Stimulated activated CD4-positive, alpha-beta T cell treated with anti-CD3 and anti-CD28 coated beads, Interleukin-15, amount 100 ng/mL, for 24 hours (primary cell): ENCODE data around the gene OPN5.

Experiments
- DNase-seq: peaks from one replicate; pipeline ENCODE4 v3.0.0-alpha.2; 2020

OPN5 gene

GRCh38 chr6:47789553-47789952 lies 7.7 kb downstream of the OPN5 start:
- no peak for DNase-seq

GRCh38 chr6:47792216-47792733 lies 10.4 kb downstream of the OPN5 start:
- no peak for DNase-seq

GRCh38 chr6:47794577-47795135 lies 12.8 kb downstream of the OPN5 start:
- DNase-seq = no peak

GRCh38 chr6:47801984-47802383 lies 20.2 kb downstream of the OPN5 start:
- DNase-seq = no peak

GRCh38 chr6:47804821-47805220 lies 23.0 kb downstream of the OPN5 start:
- DNase-seq = no peak

GRCh38 chr6:47809873-47810272 lies 28.0 kb downstream of the OPN5 start:
- DNase-seq = no peak

- no peak for DNase-seq
These were observed 29.1 kb downstream of the OPN5 start for GRCh38 chr6:47810885-47811284.

- DNase-seq = no peak
These were observed 29.6 kb downstream of the OPN5 start for GRCh38 chr6:47811443-47811842.

- no peak for DNase-seq
These were observed 35.9 kb downstream of the OPN5 start for GRCh38 chr6:47817749-47818148.

GRCh38 chr6:47819461-47819860 lies 37.6 kb downstream of the OPN5 start:
- DNase-seq = no peak

GRCh38 chr6:47822856-47823554 lies 41.2 kb downstream of the OPN5 start:
- DNase-seq = no peak

- DNase-seq = no peak
These were observed 50.7 kb downstream of the OPN5 start for GRCh38 chr6:47832386-47833100.

- DNase-seq = no peak
These were observed 52.4 kb downstream of the OPN5 start for GRCh38 chr6:47834196-47834595.

GRCh38 chr6:47836046-47836445 lies 54.2 kb downstream of the OPN5 start:
- DNase-seq = no peak

- DNase-seq = no peak
These were observed 54.8 kb downstream of the OPN5 start for GRCh38 chr6:47836639-47837038.

GRCh38 chr6:47839645-47840044 lies 57.8 kb downstream of the OPN5 start:
- no peak for DNase-seq

GRCh38 chr6:47844881-47845280 lies 63.0 kb downstream of the OPN5 start:
- no peak for DNase-seq

- no peak for DNase-seq
These were observed 64.9 kb downstream of the OPN5 start for GRCh38 chr6:47846752-47847151.

- DNase-seq = no peak
These were observed 69.3 kb downstream of the OPN5 start for GRCh38 chr6:47851091-47851490.

GRCh38 chr6:47852727-47853126 lies 70.9 kb downstream of the OPN5 start:
- DNase-seq = no peak

GRCh38 chr6:47853766-47854165 lies 71.9 kb downstream of the OPN5 start:
- DNase-seq = no peak

GRCh38 chr6:47854971-47855370 lies 73.1 kb downstream of the OPN5 start:
- DNase-seq = no peak

GRCh38 chr6:47859175-47859574 lies 77.3 kb downstream of the OPN5 start:
- DNase-seq = no peak

GRCh38 chr6:47862731-47863130 lies 80.9 kb downstream of the OPN5 start:
- DNase-seq = no peak
